ENCODE data around the gene MYO7A.

MYO7A gene

GRCh38 chr11:77083566-77084245 lies 44.3 kb upstream of the MYO7A start:
- Histone ChIP-seq H3K9me2 (ENCODE audit: low read depth, low read length) (no peaks in the 10 kb centered on the region), H3K27me3 (ENCODE audit: insufficient read depth, low read length) (peaks cover 9% of the 10 kb centered on the region; the same call in 1 of the 2 replicates), H2AFZ (ENCODE audit: low read length) (no peak overlapping the region), H3F3A (ENCODE audit: insufficient read depth, low read length) (no peaks in the 10 kb centered on the region), H3K4me2 (ENCODE audit: low read length) (no peak overlapping the region), H3K27ac (ENCODE audit: low read depth, low read length, poor library complexity, severe bottlenecking) (no peak overlapping the region), H3K4me3 (ENCODE audit: low read depth, low read length, poor library complexity, severe bottlenecking) (no peak overlapping the region), H3K36me3 (ENCODE audit: insufficient read depth, low read length) (no peaks in the 10 kb centered on the region), H3K9ac (ENCODE audit: low read length) (no peak overlapping the region), H3K4me1 (ENCODE audit: insufficient read depth, low read length, severe bottlenecking) (peaks cover 7% of the 10 kb centered on the region), H3K9me3 (ENCODE audit: low read length) (no peaks in the 10 kb centered on the region), H3K79me2 (ENCODE audit: insufficient read depth, low read length) (no peaks in the 10 kb centered on the region), H4K20me1 (ENCODE audit: insufficient read depth, low read length) (no peaks in the 10 kb centered on the region)
- TF ChIP-seq, protein P1, sequence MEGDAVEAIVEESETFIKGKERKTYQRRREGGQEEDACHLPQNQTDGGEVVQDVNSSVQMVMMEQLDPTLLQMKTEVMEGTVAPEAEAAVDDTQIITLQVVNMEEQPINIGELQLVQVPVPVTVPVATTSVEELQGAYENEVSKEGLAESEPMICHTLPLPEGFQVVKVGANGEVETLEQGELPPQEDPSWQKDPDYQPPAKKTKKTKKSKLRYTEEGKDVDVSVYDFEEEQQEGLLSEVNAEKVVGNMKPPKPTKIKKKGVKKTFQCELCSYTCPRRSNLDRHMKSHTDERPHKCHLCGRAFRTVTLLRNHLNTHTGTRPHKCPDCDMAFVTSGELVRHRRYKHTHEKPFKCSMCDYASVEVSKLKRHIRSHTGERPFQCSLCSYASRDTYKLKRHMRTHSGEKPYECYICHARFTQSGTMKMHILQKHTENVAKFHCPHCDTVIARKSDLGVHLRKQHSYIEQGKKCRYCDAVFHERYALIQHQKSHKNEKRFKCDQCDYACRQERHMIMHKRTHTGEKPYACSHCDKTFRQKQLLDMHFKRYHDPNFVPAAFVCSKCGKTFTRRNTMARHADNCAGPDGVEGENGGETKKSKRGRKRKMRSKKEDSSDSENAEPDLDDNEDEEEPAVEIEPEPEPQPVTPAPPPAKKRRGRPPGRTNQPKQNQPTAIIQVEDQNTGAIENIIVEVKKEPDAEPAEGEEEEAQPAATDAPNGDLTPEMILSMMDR (IDR thresholded peaks at IDR 0.05; ENCODE audit: low read length) = no peak
- no peak for TF ChIP-seq EZH2 (IDR thresholded peaks at IDR 0.05; ENCODE audit: borderline replicate concordance, low read length)

GRCh38 chr11:77084581-77085191 lies 43.4 kb upstream of the MYO7A start:
- no peaks in the 10 kb centered on the region for H3K36me3 ChIP-seq (ENCODE audit: insufficient read depth, low read length)
- TF ChIP-seq, protein P1 (IDR thresholded peaks at IDR 0.05; ENCODE audit: low read length) = no peak
- TF ChIP-seq EZH2 (IDR thresholded peaks at IDR 0.05; ENCODE audit: borderline replicate concordance, low read length) = no peak
- no peaks in the 10 kb centered on the region for H3K9me2 ChIP-seq (ENCODE audit: low read depth, low read length)
- H3K79me2 ChIP-seq (ENCODE audit: insufficient read depth, low read length) = no peaks in the 10 kb centered on the region
- H3K4me1 ChIP-seq (ENCODE audit: insufficient read depth, low read length, severe bottlenecking) = peaks cover 7% of the 10 kb centered on the region
- H3K27me3 ChIP-seq (ENCODE audit: insufficient read depth, low read length) = peaks cover 9% of the 10 kb centered on the region; the same call in 1 of the 2 replicates
- no peak overlapping the region for H3K27ac ChIP-seq (ENCODE audit: low read depth, low read length, poor library complexity, severe bottlenecking)
- no peaks in the 10 kb centered on the region for H3F3A ChIP-seq (ENCODE audit: insufficient read depth, low read length)
- H4K20me1 ChIP-seq (ENCODE audit: insufficient read depth, low read length) = no peaks in the 10 kb centered on the region
- H3K9me3 ChIP-seq (ENCODE audit: low read length) = no peaks in the 10 kb centered on the region
- H3K9ac ChIP-seq (ENCODE audit: low read length) = no peak overlapping the region
- no peak overlapping the region for H3K4me2 ChIP-seq (ENCODE audit: low read length)
- H2AFZ ChIP-seq (ENCODE audit: low read length) = no peak overlapping the region
- H3K4me3 ChIP-seq (ENCODE audit: low read depth, low read length, poor library complexity, severe bottlenecking) = no peak overlapping the region

GRCh38 chr11:77085652-77086051 lies 42.4 kb upstream of the MYO7A start:
- TF ChIP-seq EZH2 (IDR thresholded peaks at IDR 0.05; ENCODE audit: borderline replicate concordance, low read length) = no peak
- TF ChIP-seq, protein P1 (IDR thresholded peaks at IDR 0.05; ENCODE audit: low read length) = no peak
- no peak overlapping the region for H3K4me2 ChIP-seq (ENCODE audit: low read length)
- H3K9ac ChIP-seq (ENCODE audit: low read length) = no peak overlapping the region
- no peak overlapping the region for H3K4me3 ChIP-seq (ENCODE audit: low read depth, low read length, poor library complexity, severe bottlenecking)
- H3K79me2 ChIP-seq (ENCODE audit: insufficient read depth, low read length) = no peaks in the 10 kb centered on the region
- H3K27ac ChIP-seq (ENCODE audit: low read depth, low read length, poor library complexity, severe bottlenecking) = no peak overlapping the region
- no peaks in the 10 kb centered on the region for H3F3A ChIP-seq (ENCODE audit: insufficient read depth, low read length)
- no peaks in the 10 kb centered on the region for H4K20me1 ChIP-seq (ENCODE audit: insufficient read depth, low read length)
- H3K27me3 ChIP-seq (ENCODE audit: insufficient read depth, low read length) = peaks cover 9% of the 10 kb centered on the region; the same call in 1 of the 2 replicates
- H3K4me1 ChIP-seq (ENCODE audit: insufficient read depth, low read length, severe bottlenecking) = peaks cover 7% of the 10 kb centered on the region
- H3K36me3 ChIP-seq (ENCODE audit: insufficient read depth, low read length) = no peaks in the 10 kb centered on the region
- no peaks in the 10 kb centered on the region for H3K9me2 ChIP-seq (ENCODE audit: low read depth, low read length)
- H2AFZ ChIP-seq (ENCODE audit: low read length) = no peak overlapping the region
- H3K9me3 ChIP-seq (ENCODE audit: low read length) = no peaks in the 10 kb centered on the region

All from OCI-LY1 (cell line).